Measurements from ENCODE around the gene POLD2.

- TF ChIP-seq CTCF (conservative IDR thresholded peaks at IDR 0.05 in 1 of 2, IDR thresholded peaks at IDR 0.05 in 1 of 2; ENCODE audit: low read depth in 1 of 2, low read length in 2 of 2) (no peak), EZH2 (IDR thresholded peaks at IDR 0.05; ENCODE audit: low read length, missing control alignments) (no peak)
Observed at GRCh38 chr7:44109991-44110390, 13.4 kb downstream of the POLD2 start.
